Muscle of leg (tissue), 11 donors: Measurements from ENCODE around the gene GRIN1. TPM values are rescaled to one million over a fixed set of nuclear protein-coding genes. Genes with fewer than 3 reads are reported as not detected.

Experiments used
- DNase-seq: peaks from one replicate; pipeline ENCODE4 v3.0.0; 2013
- H3K27ac ChIP-seq: one replicate; pipeline ENCODE4 v1.5.1; 2013; ENCODE audit warnings: mild to moderate bottlenecking, low read length, control low read depth
- H3K27me3 ChIP-seq: one replicate; pipeline ENCODE4 v1.6.1; 2013; ENCODE audit warnings: low read length; ENCODE audit not compliant: control insufficient read depth, insufficient read depth
- H3K36me3 ChIP-seq: one replicate; pipeline ENCODE4 v1.6.1; 2013; ENCODE audit warnings: low read length; ENCODE audit not compliant: control insufficient read depth, insufficient read depth
- H3K4me1 ChIP-seq: one replicate; pipeline ENCODE4 v1.6.1; 2013; ENCODE audit warnings: low read length; ENCODE audit not compliant: control insufficient read depth, insufficient read depth
- H3K4me3 ChIP-seq: one replicate; pipeline ENCODE4 v1.5.1; 2013; ENCODE audit warnings: low read length, control low read depth
- H3K9me3 ChIP-seq: replicated peaks from 2 replicates; pipeline ENCODE4 v1.6.1; 2013; ENCODE audit warnings: low read depth, low read length; ENCODE audit not compliant: control insufficient read depth
- WGBS: methylation state at CpG from one replicate; pipeline ENCODE4 v1.1.5; 2013; ENCODE audit warnings: missing lambda C conversion rate; ENCODE audit not compliant: insufficient coverage; 5-methylcytosine and 5-hydroxymethylcytosine counted together
- polyA plus RNA-seq, 8 donors: library from polyadenylated mRNA; unstranded; fragments of 120-200 nt; gene quantifications; one replicate each; pipeline versions ENCODE4 v1.2.1 to v1.2.3, GENCODE V29; 2013; ENCODE audit warnings: inconsistent platforms in 1 of 8, low replicate concordance in 1 of 8; ENCODE audit not compliant: insufficient read length in 8 of 8, insufficient read depth in 1 of 8
- total RNA-seq: library from RNA; stranded (reverse); fragments of 120-200 nt; gene quantifications from one replicate; pipeline ENCODE4 v1.2.4, GENCODE V29; 2013

GRIN1 gene
- total and polyA plus RNA-seq, 9 donors = 0.07 to 0.17 (median 0.11) TPM; not detected in 5

DNA sequence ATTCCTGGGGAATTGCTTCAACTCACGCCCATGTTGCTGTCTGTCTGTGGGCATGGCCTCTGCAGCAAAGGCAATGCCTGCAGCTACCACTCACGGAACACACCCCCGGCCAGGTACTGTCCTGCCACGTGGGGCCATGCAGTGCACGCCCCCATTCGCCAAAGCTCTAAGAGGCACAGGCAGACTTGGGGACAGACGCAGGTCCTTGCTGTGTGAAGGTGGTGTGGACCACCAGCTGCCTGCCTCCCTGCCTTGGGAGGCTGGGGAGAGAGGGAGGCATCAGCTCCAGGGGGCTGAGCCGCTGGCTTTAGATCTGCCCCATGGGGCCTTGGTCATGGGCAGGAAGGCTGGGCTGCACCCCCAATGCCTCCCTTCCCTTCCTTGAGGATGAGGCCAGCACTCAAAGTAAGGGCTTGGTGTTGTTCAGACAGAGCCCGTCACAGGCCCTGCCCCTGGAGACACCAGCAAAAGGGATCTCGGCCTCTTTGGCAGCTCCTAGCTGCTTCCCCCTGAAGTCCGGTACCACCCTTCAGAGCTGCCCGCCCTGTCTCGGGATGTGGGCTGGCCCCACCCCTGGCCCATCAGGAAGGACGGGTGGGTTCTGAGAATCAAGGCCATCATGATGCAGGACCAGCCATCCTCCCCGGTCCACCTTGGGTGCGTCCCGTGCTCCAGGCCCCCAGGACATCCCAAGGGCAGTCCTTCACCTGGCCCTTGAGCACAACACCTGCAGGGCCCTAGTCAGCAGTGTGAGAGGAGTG, 2.3 kb downstream of the GRIN1 start:
- Histone ChIP-seq H3K4me1 (peaks cover 22% of the 10 kb centered on the region), H3K4me3 (no peak overlapping the region), H3K27ac (no peak overlapping the region), H3K27me3 (peaks cover 71% of the 10 kb centered on the region), H3K36me3 (no peaks in the 10 kb centered on the region), H3K9me3 (no peaks in the 10 kb centered on the region)
- DNase-seq = no peak
- 68% methylated on average over 13 of the region's 17 CpGs for WGBS

DNA sequence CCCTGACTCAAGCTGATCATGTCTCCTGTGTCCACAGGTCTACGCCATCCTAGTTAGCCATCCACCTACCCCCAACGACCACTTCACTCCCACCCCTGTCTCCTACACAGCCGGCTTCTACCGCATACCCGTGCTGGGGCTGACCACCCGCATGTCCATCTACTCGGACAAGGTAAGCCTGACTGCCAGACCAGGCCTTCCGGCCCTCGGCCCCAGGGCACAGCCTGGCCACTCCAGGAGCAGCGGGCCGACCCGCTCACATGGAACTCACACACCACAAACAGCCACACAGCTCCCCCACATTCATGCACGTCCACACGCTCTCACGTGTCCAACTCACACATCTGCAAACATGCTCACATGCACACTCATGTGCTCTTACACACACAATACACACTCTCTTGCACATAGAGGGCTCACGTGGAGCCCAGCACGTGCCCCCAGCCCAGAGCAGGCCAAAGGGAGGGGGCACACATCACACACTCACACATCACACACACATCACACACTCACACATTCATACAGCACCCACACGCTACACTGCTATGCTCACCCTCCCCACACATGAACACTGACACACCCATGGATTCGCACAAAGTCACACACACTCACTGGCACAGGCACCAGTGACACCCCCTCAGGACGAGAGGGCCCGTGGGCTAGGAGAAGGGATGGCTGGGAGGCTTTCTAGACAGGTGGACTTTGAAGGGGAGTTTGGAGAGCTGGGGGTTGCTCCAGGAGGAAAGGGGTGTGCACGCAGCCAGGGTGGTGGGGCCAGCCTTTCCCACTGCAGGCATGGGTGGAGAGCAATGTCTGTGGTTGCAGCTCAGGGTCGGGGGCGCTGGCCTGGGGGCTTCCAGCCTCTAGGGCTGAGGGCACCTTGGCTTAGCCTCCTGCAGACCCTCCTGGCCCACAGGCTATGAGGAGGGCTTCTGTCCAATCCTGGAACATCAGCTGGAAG, 3.3 kb downstream of the GRIN1 start:
- H3K4me1 ChIP-seq = peaks cover 13% of the 10 kb centered on the region
- no peaks in the 10 kb centered on the region for H3K9me3 ChIP-seq
- WGBS = 74% methylated on average over 18 of the region's 24 CpGs
- peaks cover 61% of the 10 kb centered on the region for H3K27me3 ChIP-seq
- H3K36me3 ChIP-seq = no peaks in the 10 kb centered on the region
- H3K4me3 ChIP-seq = no peak overlapping the region
- DNase-seq = no peak
- no peak overlapping the region for H3K27ac ChIP-seq

DNA sequence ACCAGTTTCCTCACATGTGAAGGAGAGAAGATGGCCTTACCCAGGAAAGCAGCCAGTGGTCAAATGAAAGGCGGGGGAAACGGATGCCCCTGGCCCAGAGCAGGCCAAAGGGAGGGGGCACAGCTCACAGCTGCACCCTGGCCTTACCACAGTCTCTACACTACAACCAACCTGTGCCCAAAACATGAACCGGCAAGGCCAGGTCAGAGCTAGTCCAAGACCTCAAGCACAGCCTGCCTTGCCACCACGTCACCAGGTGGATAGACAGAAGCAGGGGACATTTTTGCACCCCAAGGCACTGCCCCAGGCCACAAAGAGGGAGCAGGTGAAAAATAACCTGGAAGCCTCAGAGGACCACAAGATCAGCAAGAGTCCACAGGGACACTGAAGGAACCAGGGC, 4.5 kb downstream of the GRIN1 start:
- H3K4me1 ChIP-seq = peaks cover 5% of the 10 kb centered on the region
- H3K27me3 ChIP-seq = peaks cover 58% of the 10 kb centered on the region
- H3K36me3 ChIP-seq = no peaks in the 10 kb centered on the region
- H3K9me3 ChIP-seq = no peaks in the 10 kb centered on the region
- no peak overlapping the region for H3K4me3 ChIP-seq
- 34% methylated on average over 2 of the region's 4 CpGs for WGBS
- no peak for DNase-seq
- no peak overlapping the region for H3K27ac ChIP-seq

DNA sequence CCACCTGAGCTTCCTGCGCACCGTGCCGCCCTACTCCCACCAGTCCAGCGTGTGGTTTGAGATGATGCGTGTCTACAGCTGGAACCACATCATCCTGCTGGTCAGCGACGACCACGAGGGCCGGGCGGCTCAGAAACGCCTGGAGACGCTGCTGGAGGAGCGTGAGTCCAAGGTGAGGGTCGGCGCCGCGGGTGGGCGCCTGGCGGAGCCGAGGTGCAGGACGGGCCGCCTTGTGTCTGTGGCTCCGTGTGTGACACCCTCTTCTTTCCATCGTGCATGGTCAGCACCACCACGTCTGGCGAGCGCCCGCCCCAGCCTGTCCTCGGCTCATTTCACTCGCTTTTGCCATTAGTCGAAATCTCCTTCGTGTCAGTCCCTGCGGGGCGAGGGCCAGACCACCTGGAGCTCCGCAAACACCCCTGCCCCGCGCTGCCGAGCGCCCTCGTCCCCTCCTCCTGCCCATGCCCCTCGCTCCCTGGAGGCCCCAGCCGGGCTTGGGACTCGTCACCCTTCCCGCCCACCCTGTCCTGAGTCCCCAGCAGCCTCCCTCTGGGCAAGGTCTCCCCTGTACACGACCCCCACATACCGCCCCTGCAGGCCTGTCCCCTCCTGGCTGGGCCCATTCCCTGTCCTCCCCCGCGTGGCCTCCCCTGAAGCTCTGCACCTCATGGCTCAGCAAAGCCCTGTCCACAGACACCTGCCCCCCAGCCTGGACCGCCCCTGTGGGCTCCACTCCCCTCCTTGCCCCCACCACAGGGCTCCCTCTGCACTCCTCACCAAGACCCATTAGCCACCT, 7.0 kb downstream of the GRIN1 start:
- whole genome bisulfite sequencing = 43% methylated on average over 47 of the region's 49 CpGs
- Histone ChIP-seq H3K9me3 (no peaks in the 10 kb centered on the region), H3K27ac (no peak overlapping the region), H3K4me1 (no peaks in the 10 kb centered on the region), H3K27me3 (peaks cover 43% of the 10 kb centered on the region), H3K36me3 (no peaks in the 10 kb centered on the region), H3K4me3 (no peak overlapping the region)
- no peak for DNase-seq

DNA sequence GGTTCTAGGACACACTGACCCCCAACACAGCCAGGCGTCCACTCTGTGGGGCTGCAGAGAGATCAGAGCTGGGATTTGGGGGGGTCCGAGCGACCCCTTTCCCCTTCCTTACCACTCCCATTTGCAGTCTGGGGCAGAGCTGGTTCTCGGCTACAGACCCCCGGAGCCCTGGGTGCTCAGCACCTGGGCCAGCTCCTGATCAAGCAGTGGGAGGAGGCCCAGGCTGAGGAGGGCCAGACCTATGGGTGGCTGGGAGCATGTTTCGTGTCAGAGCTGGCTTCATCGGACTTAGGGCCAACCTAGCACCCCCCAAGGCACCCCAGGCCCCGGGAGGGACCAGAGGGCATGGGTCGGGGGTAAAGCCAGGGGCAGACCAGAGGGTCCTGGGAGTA, 7.6 kb downstream of the GRIN1 start:
- no peaks in the 10 kb centered on the region for H3K9me3 ChIP-seq
- no peak for DNase-seq
- H3K4me1 ChIP-seq = no peaks in the 10 kb centered on the region
- no peak overlapping the region for H3K4me3 ChIP-seq
- H3K36me3 ChIP-seq = no peaks in the 10 kb centered on the region
- 20% methylated on average over 1 of the region's 9 CpGs for WGBS
- no peak overlapping the region for H3K27ac ChIP-seq
- peaks cover 37% of the 10 kb centered on the region for H3K27me3 ChIP-seq

DNA sequence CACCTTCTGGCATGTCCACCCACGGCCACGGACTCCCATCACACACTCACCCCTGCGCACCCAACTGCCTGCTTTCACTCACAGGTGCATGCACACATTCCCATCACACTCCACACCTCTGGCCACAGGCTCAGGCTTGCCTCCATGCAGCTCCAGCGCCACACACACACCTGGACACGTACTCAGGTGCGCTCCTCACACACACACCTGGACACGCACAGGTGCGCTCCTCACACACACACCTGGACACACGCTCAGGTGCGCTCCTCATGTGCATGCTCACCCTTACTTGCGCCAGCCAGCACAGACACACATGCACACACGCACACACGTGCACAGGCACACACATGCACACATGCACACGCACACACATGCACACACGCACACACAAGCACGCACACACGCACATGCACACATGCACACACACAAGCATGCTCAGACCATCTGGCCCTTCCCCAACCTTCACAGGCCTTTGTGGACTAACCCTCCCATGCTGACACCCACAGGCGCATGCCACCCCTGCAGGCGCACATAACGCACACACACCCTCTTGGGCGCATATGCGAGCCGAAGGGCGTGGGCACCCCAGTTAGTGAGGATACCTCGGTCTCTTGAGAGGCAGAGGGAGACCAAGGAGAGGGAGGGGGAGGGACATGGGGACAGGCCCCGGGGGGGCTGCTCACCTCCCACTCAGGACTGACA, 8.3 kb downstream of the GRIN1 start:
- H3K27ac ChIP-seq = no peak overlapping the region
- H3K4me1 ChIP-seq = no peaks in the 10 kb centered on the region
- peaks cover 32% of the 10 kb centered on the region for H3K27me3 ChIP-seq
- 84% methylated on average over 24 of the region's 26 CpGs for WGBS
- no peaks in the 10 kb centered on the region for H3K9me3 ChIP-seq
- no peak for DNase-seq
- no peak overlapping the region for H3K4me3 ChIP-seq
- no peaks in the 10 kb centered on the region for H3K36me3 ChIP-seq

DNA sequence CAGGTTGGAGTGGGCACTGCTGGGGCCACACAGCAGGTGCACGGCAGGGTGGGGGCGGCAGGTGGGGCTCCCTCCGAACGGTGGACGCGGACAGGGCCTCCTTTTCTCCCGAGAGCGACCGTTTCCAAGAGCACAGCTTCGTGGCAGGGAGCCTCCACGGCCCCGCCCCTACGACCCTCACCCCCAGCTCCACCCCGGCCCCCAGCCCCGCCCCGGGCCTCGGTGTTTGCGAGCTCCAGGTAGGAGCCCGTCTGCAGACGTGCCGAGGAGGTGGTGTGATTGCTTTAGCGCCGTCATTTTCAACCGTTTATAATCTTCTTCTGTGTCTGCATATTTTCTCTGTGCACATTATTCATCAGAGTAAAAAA, 8.8 kb downstream of the GRIN1 start:
- H3K27ac ChIP-seq = no peak overlapping the region
- no peak overlapping the region for H3K4me3 ChIP-seq
- H3K9me3 ChIP-seq = no peaks in the 10 kb centered on the region
- DNase-seq = no peak
- H3K36me3 ChIP-seq = no peaks in the 10 kb centered on the region
- peaks cover 28% of the 10 kb centered on the region for H3K27me3 ChIP-seq
- no peaks in the 10 kb centered on the region for H3K4me1 ChIP-seq
- 41% methylated on average over 14 of the region's 24 CpGs for WGBS

DNA sequence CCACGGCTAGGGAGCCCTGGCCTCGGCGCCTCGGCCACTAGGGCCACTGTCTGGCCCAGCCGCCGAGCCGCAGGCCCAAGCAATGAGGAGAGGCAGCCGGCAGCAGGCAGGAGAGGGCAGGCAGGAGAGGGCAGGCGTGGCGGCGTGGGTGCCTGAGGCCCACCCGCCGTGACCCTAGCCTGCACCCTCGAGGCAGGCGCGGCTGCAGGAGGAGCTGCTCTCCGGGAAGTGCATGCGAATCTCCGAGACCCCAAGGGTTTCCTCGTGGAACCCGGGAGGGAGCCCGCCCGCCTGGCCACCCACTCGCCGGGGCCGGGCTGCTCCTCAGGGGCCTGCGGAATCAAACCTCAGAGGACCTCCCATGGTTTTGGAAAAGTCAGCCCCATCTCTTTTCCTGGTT, 9.3 kb downstream of the GRIN1 start:
- Histone ChIP-seq H3K27ac (no peak overlapping the region), H3K4me3 (no peak overlapping the region), H3K27me3 (peaks cover 24% of the 10 kb centered on the region), H3K9me3 (no peaks in the 10 kb centered on the region), H3K4me1 (no peaks in the 10 kb centered on the region), H3K36me3 (no peaks in the 10 kb centered on the region)
- DNase-seq = no peak
- WGBS = 66% methylated on average over 27 of the region's 27 CpGs

DNA sequence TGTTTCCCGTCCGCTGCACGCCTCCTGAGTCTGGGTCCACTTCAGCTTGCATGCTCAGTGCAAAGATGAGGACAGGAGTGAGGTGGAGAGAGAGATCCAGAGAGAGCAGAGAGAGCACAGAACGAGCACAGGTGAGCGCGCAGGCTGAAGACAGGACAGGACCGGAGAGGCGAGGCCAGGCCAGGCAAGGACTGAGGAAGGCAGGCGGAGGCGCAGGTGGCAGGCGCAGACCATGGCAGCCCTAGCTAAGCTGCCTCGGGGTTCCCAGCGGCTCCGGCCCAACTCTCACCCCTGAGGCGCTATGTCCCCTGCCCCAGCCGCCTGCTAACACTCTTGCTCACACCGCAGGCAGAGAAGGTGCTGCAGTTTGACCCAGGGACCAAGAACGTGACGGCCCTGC, 9.7 kb downstream of the GRIN1 start:
- peaks cover 20% of the 10 kb centered on the region for H3K27me3 ChIP-seq
- no peak overlapping the region for H3K4me3 ChIP-seq
- H3K9me3 ChIP-seq = no peaks in the 10 kb centered on the region
- no peak overlapping the region for H3K27ac ChIP-seq
- WGBS = 81% methylated on average over 17 of the region's 19 CpGs
- H3K4me1 ChIP-seq = no peaks in the 10 kb centered on the region
- no peaks in the 10 kb centered on the region for H3K36me3 ChIP-seq
- DNase-seq = no peak
